ENCODE measurements around the gene SFT2D3.

The SFT2D3 gene

DNA sequence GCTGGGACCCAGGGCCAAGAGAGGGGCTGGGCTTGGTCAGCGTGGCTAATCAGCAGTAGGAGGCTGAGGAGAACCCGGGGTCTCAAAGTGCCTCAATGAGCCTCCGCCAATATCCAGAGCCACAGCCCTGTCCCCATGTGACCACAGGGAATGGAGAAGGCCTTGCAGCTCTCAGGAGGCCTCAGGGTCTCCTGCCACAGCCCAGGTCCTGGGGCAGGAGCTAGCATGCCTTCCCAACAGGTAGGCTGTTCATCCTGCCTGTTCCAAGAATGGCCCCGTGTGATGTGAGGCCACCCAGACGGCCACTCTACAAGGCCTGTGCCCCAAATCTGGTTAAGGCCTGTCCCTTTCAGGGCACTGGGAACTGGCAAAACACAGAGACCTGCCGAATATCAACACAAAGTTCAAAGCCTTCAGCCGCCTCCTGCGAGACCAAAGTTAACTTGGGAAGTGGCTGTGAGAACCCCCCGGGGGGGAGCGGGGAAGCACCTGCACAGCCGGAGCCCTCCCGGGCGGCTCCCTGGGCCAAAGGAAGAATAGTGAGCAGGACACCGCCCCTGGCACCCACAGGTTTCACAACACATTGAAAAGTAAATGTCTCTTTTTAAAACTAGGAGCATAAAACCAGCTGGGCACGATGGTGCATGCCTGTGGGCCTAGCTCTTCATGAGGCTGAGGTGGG is 21.5 kb upstream of the SFT2D3 start:
- in situ Hi-C loops (cut with MboI; ENCODE audit: low pct_unique_long_range_greater_than_20kb, low sequenced_read_pairs): no loop called here
- no peak for DNase-seq

DNA sequence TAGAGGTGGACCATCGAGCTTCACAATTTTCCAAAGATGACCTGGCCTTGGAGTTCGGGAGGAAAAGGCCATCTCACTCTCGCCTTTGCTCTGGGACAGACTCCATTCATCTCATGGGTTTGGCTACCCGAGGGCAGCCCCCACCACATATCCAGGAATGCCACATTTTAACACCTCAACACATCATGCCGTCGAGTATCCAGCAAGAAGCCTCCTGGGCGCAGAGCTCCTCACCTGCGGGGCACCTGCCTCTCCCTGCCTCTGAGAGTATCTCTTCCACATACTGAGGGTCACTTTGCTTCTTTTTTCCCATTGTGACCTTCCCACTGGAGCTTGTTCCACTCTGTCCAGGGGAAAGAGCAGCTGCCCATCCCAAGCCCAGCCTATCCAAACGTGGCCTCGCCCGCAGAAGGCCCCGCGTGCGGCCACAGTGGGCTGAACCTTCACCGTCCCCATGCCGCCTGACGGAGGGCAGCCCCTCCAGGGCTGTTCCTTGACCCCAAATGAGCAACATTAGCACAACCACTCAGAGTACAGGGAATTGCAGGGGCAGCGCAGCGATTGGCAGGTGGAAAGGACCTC is 20.5 kb upstream of the SFT2D3 start:
- in situ Hi-C loops (cut with MboI; ENCODE audit: low pct_unique_long_range_greater_than_20kb, low sequenced_read_pairs): no loop called here
- no peak for DNase-seq

GRCh38 chr2:127681288-127681804 is 20.0 kb upstream of the SFT2D3 start:
- in situ Hi-C loops (cut with MboI; ENCODE audit: low pct_unique_long_range_greater_than_20kb, low sequenced_read_pairs): no loop called here
- no peak for DNase-seq

DNA sequence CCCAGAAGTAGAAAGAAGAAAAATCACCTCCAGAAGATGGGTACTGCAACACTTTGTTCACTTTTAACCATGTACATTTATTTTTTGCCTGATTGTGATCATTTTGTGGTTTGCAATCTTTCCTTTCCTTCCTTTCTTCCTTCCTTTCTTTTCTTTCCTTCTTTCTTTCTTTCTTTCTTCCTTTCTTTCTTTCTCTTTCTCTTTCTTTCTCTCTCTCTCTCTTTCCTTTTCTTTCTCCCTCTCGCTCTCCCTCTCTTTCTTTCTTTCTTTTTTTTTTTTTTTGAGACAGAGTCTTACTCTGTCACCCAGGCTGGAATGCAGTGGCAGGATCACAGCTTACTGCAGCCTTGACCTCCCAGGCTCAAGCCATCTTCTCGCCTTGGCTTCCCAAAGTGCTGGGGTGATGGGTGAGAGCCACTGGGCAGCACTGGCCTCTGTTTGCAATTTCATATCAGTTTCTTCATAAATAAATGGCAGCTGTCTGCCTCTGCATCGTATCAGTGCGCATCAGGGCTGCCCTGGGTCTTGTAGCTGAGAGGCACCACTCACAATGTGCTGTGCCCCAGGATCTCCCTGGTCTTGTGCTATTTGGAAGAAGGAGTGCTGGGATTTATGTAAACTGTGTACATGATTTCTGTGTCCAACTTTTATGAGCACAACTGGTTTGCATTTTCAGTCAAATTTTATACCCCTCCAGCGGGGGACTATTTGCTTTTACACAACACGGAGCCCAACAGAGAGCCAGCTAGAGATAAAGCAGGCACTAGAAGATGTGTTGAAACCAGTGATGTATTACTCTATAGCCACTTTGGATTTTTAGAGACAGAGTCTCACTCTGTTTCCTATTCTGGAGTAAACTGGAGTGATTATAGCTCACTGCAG is 19.1 kb upstream of the SFT2D3 start:
- in situ Hi-C loops (cut with MboI; ENCODE audit: low pct_unique_long_range_greater_than_20kb, low sequenced_read_pairs): no loop called here
- no peak for DNase-seq

DNA sequence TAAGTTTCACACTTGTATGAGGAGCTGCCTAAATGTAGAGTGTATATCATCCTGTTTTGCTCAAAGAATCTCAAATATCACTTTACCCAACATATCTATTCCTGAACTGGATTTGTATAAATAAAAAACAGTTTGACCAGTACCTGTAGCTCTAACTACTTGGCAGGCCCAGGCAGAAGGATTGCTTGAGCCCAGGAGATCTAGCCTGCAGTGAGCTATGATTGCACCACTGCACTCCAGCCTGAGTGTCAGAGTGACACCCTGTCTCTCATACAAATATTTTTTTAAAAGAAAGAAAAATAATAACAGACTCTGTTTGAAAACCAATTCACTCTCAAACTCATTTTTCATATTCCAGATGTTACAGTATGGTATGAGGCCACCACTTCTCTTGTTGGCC is 18.2 kb upstream of the SFT2D3 start:
- no peak for DNase-seq
- in situ Hi-C loops (cut with MboI; ENCODE audit: low pct_unique_long_range_greater_than_20kb, low sequenced_read_pairs): no loop called here

GRCh38 chr2:127683757-127684156 is 17.5 kb upstream of the SFT2D3 start:
- in situ Hi-C loops (cut with MboI; ENCODE audit: low pct_unique_long_range_greater_than_20kb, low sequenced_read_pairs): no loop called here
- no peak for DNase-seq

DNA sequence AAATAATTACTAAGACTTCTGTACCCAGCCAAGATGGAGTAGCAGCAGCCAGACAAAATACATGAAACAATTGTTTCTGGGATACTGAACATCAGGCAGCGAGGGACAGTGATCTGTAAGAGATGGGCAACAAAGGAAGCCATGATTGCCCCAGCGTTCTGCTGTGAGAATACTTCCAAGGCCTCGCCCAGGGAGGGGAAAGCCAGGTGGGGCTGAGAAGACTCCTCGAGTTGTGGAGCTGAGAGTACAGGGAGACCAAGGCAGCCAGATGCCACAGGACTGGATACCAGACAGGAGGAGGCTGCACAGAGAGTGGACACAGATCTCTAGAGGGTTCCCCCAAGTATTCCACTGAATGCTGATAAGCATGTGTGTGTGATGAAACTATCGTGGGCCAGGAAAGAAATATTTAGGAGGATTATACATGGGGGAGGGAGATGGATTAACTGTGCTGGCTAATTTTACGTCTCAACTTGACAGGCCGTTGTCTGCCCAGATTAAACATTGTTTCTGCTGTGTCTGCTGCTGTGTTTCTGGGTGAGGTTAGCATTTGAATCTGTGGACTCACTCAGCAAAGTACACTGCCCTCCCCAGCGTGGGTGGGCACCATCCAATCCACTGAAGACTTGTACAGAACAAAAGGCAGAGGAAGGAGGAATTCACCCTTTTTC is 15.8 kb upstream of the SFT2D3 start:
- no peak for DNase-seq
- in situ Hi-C loops (cut with MboI; ENCODE audit: low pct_unique_long_range_greater_than_20kb, low sequenced_read_pairs): no loop called here

DNA sequence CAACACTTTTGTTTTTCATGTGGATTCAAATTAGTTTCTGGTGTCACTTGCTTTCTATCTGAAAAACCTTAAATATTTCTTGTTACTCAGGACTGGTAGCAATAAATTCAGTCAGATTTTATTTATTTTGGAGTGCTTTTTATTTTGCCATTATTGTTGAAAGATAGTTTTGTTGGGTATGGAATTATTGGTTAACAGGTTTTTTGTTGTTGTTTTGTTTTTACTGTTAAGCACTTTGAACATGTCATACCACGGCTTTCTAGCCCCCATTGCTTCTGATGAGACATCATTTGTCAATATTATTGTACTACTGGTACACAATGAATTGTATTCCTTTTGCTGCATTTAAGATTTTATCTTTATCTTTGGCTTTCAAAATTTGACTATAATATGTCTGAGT is 12.9 kb upstream of the SFT2D3 start:
- in situ Hi-C loops (cut with MboI; ENCODE audit: low pct_unique_long_range_greater_than_20kb, low sequenced_read_pairs): no loop called here
- DNase-seq: no peak

DNA sequence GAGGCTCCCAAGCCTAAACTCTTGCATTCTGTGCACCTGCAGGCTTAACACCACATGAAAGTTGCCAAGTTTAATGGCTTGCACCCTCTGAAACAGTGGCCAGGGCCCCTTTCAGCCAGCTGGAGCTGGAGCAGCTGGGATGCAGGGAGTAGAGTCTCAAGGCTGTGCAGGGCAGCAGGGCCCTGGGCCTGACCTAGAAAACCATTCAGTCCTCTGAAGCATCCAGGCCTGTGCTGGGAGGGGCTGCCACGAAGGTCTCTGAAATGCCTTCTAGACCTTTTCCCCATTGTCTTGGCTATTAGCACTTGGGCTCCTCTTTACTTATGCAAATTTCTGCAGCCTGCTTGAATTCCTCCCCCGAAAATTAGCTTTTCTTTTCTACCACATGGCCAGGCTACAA is 10.6 kb upstream of the SFT2D3 start:
- in situ Hi-C loops (cut with MboI; ENCODE audit: low pct_unique_long_range_greater_than_20kb, low sequenced_read_pairs): no loop called here
- no peak for DNase-seq

DNA sequence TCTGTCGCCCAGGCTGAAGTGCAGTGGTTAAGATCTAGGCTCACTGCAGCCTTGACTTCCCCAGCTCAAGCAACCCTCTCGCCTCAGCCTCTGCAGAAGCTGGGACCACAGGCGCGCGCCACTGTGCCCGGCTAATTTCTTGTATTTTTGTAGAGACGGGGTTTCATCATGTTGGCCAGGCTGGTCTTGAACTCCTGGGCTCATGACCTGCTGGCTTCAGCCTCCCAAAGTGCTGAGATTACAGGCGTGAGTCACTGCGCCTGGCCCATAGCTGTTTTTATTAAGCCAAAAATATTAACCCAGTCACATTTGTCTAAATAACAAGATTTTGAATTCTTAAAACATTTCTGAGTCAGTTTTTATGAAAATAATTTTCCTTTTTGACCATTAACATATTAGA is 6.3 kb upstream of the SFT2D3 start:
- DNase-seq: no peak
- in situ Hi-C loops (cut with MboI; ENCODE audit: low pct_unique_long_range_greater_than_20kb, low sequenced_read_pairs): no loop called here

GRCh38 chr2:127695491-127696472 is 5.5 kb upstream of the SFT2D3 start:
- in situ Hi-C loops (cut with MboI; ENCODE audit: low pct_unique_long_range_greater_than_20kb, low sequenced_read_pairs): no loop called here
- no peak for DNase-seq

GRCh38 chr2:127697482-127698180 is 3.7 kb upstream of the SFT2D3 start:
- DNase-seq: no peak
- in situ Hi-C loops (cut with MboI; ENCODE audit: low pct_unique_long_range_greater_than_20kb, low sequenced_read_pairs): no loop called here

- in situ Hi-C loops (cut with MboI; ENCODE audit: low pct_unique_long_range_greater_than_20kb, low sequenced_read_pairs): no loop called here
- DNase-seq: no peak
These were observed 2.5 kb upstream of the SFT2D3 start for GRCh38 chr2:127698553-127699355.

GRCh38 chr2:127700527-127701192 is 637 bp upstream of the SFT2D3 start:
- in situ Hi-C loops (cut with MboI; ENCODE audit: low pct_unique_long_range_greater_than_20kb, low sequenced_read_pairs): no loop called here
- peak; percentile 17 for DNase-seq

DNA sequence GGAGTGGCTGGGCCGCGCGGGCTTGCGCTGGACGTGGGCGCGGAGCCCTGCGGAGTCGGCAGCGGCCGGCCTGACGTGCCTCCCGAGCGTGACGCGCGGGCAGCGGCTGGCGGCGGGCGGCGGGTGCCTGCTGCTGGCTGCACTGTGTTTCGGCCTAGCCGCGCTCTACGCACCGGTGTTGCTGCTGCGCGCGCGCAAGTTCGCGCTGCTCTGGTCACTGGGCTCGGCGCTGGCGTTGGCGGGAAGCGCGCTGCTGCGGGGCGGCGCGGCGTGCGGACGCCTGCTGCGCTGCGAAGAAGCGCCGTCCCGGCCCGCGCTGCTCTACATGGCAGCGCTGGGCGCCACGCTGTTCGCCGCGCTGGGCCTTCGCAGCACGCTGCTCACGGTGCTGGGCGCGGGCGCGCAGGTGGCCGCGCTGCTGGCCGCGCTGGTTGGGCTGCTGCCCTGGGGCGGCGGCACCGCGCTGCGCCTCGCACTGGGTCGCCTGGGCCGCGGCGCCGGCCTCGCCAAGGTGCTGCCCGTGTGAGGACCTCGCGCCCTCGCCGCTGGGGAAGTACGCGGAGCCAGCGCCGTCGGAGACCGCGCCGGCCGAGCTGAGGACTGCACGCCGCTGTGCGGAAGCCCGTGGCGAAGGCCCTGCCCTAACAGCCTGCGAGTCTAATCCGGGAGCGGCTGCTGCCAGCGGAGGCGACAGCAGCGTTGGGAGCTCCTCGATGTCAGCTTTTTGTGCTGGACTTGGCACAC is 526 bp downstream of the SFT2D3 start:
- in situ Hi-C loops (cut with MboI; ENCODE audit: low pct_unique_long_range_greater_than_20kb, low sequenced_read_pairs): no loop called here
- peak; percentile 83 for DNase-seq

- in situ Hi-C loops (cut with MboI; ENCODE audit: low pct_unique_long_range_greater_than_20kb, low sequenced_read_pairs): no loop called here
- DNase-seq: no peak
These were observed 1.2 kb downstream of the SFT2D3 start for GRCh38 chr2:127702395-127703009.
